ENCODE measurements around the gene ARHGAP44. TPM values are rescaled to one million over a fixed set of nuclear protein-coding genes. Genes with fewer than 3 reads are reported as not detected.

ARHGAP44 gene
- total RNA-seq, 4 donors from 2014 or later: 3.5 to 7.8 (median 5.8) TPM

DNA sequence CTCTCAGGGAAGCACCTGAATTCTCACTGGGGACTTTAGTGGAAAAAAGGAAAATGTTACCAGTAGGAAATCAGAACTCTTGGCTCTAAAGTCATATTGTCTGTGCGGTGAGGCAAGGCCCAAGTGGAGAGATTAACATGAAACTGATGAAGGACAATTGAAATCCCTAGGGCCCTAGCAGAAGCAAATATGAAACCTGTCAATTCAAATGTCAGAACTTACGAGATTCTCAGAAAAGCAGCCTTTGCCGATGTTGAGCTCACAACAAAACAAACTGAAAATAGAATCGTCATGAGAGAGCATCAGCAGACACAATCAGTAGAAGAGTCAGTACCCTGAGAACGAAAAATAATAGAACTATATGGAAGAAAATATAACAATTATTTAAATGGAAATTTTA, 119.7 kb downstream of the ARHGAP44 start:
- no peaks in the 10 kb centered on the region for H3K4me1 ChIP-seq
- intact Hi-C loops (cut with DNase I): no loop called here
- WGBS: 93% methylated on average over 5 of the region's 5 CpGs
- TF ChIP-seq POLR2A (IDR thresholded peaks at IDR 0.05; ENCODE audit: low read depth) (no peak), POLR2AphosphoS5 (IDR thresholded peaks at IDR 0.05) (no peak), EP300 (IDR thresholded peaks at IDR 0.05) (no peak)
- TF ChIP-seq, protein P1, sequence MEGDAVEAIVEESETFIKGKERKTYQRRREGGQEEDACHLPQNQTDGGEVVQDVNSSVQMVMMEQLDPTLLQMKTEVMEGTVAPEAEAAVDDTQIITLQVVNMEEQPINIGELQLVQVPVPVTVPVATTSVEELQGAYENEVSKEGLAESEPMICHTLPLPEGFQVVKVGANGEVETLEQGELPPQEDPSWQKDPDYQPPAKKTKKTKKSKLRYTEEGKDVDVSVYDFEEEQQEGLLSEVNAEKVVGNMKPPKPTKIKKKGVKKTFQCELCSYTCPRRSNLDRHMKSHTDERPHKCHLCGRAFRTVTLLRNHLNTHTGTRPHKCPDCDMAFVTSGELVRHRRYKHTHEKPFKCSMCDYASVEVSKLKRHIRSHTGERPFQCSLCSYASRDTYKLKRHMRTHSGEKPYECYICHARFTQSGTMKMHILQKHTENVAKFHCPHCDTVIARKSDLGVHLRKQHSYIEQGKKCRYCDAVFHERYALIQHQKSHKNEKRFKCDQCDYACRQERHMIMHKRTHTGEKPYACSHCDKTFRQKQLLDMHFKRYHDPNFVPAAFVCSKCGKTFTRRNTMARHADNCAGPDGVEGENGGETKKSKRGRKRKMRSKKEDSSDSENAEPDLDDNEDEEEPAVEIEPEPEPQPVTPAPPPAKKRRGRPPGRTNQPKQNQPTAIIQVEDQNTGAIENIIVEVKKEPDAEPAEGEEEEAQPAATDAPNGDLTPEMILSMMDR (IDR thresholded peaks at IDR 0.05): no peak
- H3K27ac ChIP-seq (replicated peaks in 1 of 4): no peak overlapping the region
- peak; percentile 77 for DNase-seq (ENCODE audit: extremely low spot score)
- no peaks in the 10 kb centered on the region for H3K27me3 ChIP-seq
- H3K36me3 ChIP-seq: peaks cover 0 to 7% (median 2%) of the 10 kb centered on the region in 4 donors
- H3K9me3 ChIP-seq: peaks cover 0 to 5% (median 0%) of the 10 kb centered on the region in 4 donors
- no peak overlapping the region for H3K4me3 ChIP-seq

DNA sequence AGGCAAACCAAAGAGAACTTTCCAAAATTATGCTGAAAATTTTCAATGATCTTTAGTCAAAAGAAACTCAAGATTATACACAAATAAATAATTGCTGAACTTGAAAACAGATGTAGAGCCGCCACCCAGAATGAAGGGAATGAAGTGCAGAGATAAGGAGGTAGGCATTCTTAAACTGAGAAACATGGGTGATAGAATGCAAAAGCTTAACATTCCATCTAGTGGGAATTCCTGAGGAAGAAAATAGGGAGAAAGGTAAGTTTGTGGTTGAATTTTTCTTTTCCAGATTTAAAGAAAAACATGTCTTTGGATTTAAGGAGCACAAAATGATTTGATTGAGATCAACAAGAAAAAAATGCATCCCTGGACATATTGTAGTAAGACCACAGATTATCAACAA, 120.2 kb downstream of the ARHGAP44 start:
- no peak overlapping the region for H3K27ac ChIP-seq (replicated peaks in 1 of 4)
- intact Hi-C loops (cut with DNase I): no loop called here
- 94% methylated on average over 1 of the region's 1 CpG for WGBS
- H3K27me3 ChIP-seq: no peaks in the 10 kb centered on the region
- peaks cover 0 to 7% (median 2%) of the 10 kb centered on the region in 4 donors for H3K36me3 ChIP-seq
- peaks cover 0 to 5% (median 0%) of the 10 kb centered on the region in 4 donors for H3K9me3 ChIP-seq
- H3K4me1 ChIP-seq: no peaks in the 10 kb centered on the region
- H3K4me3 ChIP-seq: no peak overlapping the region
- TF ChIP-seq, protein P1 (IDR thresholded peaks at IDR 0.05): no peak
- TF ChIP-seq POLR2A (IDR thresholded peaks at IDR 0.05; ENCODE audit: low read depth) (no peak), POLR2AphosphoS5 (IDR thresholded peaks at IDR 0.05) (no peak), EP300 (IDR thresholded peaks at IDR 0.05) (no peak)
- no peak for DNase-seq (ENCODE audit: extremely low spot score)

DNA sequence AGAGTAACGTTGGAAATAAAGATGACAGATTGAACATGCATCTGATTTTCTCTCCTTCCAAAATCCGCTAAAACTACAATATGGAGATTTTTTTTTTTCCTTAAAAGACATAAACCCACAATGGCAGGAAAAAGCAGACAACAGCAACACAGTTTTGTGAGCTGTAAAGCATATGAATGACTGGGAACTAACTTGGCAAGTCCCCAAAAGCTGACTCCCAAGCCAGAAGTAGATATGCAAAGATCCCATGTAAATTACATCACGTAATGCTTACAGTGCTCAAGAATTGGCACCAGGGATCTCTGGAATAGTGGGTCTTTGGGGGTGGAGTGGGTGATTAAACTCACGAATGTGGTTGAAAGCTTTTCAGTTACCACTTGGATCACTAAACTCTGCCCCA, 121.9 kb downstream of the ARHGAP44 start:
- WGBS: 67% methylated on average over 4 of the region's 4 CpGs
- Histone ChIP-seq H3K27ac (replicated peaks in 1 of 4) (no peak overlapping the region), H3K36me3 (peaks cover 0 to 8% (median 7%) of the 10 kb centered on the region in 4 donors), H3K4me1 (no peaks in the 10 kb centered on the region), H3K27me3 (no peaks in the 10 kb centered on the region), H3K9me3 (peaks cover 0 to 5% (median 0%) of the 10 kb centered on the region in 4 donors), H3K4me3 (no peak overlapping the region)
- DNase-seq (ENCODE audit: extremely low spot score): no peak
- TF ChIP-seq EP300 (IDR thresholded peaks at IDR 0.05) (no peak), POLR2A (IDR thresholded peaks at IDR 0.05; ENCODE audit: low read depth) (no peak), POLR2AphosphoS5 (IDR thresholded peaks at IDR 0.05) (no peak)
- TF ChIP-seq, protein P1 (IDR thresholded peaks at IDR 0.05): no peak
- intact Hi-C loops (cut with DNase I): no loop called here

DNA sequence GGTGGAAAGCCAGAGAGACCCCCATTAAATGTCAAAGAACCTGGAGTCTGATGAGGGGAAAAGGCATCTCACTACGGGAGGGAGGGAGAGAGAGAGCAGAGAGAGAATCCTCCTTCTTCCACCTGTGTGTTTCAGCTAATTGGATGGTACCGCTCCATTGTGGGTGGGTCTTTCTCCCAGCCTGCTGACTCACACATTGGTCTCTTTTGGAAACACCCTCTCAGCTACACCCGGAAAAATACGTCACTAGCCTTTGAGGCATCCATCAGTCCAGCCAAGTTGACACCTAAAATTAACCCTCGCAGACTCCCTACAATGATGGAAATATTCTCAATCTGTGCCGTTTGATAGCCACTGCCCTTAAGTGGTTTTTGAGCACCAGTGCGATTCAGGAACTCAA, 128.1 kb downstream of the ARHGAP44 start:
- TF ChIP-seq POLR2A (IDR thresholded peaks at IDR 0.05; ENCODE audit: low read depth): no peak
- TF ChIP-seq, protein P1 (IDR thresholded peaks at IDR 0.05): no peak
- no peak for TF ChIP-seq EP300 (IDR thresholded peaks at IDR 0.05)
- no peak for TF ChIP-seq POLR2AphosphoS5 (IDR thresholded peaks at IDR 0.05)
- Histone ChIP-seq H3K9me3 (no peaks in the 10 kb centered on the region), H3K36me3 (peaks cover 0 to 33% (median 15%) of the 10 kb centered on the region in 4 donors), H3K4me3 (no peak overlapping the region), H3K4me1 (no peaks in the 10 kb centered on the region), H3K27ac (replicated peaks in 1 of 4) (no peak overlapping the region), H3K27me3 (no peaks in the 10 kb centered on the region)
- WGBS: 80% methylated on average over 7 of the region's 7 CpGs
- intact Hi-C loops (cut with DNase I): no loop called here
- DNase-seq (ENCODE audit: extremely low spot score): peak; percentile 50

DNA sequence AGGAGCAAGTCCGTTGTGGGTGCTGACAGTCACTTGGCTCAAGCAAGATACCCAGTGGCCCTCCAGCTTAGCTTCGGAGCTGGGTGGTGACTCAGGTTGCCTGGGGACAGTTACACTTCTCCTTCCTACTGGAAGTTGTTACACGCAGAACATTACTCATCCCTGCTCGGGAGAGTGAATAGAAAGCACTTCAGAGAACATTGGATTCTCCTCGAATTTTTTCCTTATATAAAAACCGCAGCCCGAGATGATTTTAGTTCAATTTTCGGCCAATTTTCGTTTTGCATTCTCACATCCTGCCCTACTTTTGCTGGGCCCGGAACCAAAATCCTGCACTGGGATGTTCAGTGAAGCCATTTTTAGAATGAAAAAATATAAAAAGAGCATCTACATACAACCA, 128.8 kb downstream of the ARHGAP44 start:
- H3K27ac ChIP-seq (replicated peaks in 1 of 4): no peak overlapping the region
- H3K9me3 ChIP-seq: no peaks in the 10 kb centered on the region
- no peak for DNase-seq (ENCODE audit: extremely low spot score)
- 92% methylated on average over 9 of the region's 10 CpGs for WGBS
- intact Hi-C loops (cut with DNase I): no loop called here
- no peak overlapping the region for H3K4me3 ChIP-seq
- TF ChIP-seq EP300 (IDR thresholded peaks at IDR 0.05): no peak
- TF ChIP-seq POLR2A (IDR thresholded peaks at IDR 0.05; ENCODE audit: low read depth): no peak
- TF ChIP-seq POLR2AphosphoS5 (IDR thresholded peaks at IDR 0.05): no peak
- TF ChIP-seq, protein P1 (IDR thresholded peaks at IDR 0.05): no peak
- no peaks in the 10 kb centered on the region for H3K27me3 ChIP-seq
- peaks cover 0 to 33% (median 15%) of the 10 kb centered on the region in 4 donors for H3K36me3 ChIP-seq
- no peaks in the 10 kb centered on the region for H3K4me1 ChIP-seq

Measured in esophagus muscularis mucosa (tissue), 4 donors.